ENCODE data around the gene AHCY. TPM values are rescaled to one million over a fixed set of nuclear protein-coding genes. Genes with fewer than 3 reads are reported as not detected.
A peak's percentile ranks its signal among the peaks of the same experiment; 100 is the strongest.

Gene AHCY
- total and polyA plus RNA-seq, 2 donors (not counting 1 experiment from before 2014, with no cell fraction given) = 68.4 to 78.3 TPM

GRCh38 chr20:34316196-34316814 lies 13.2 kb upstream of the AHCY start:
- Histone ChIP-seq H3K27me3 (ENCODE audit: control insufficient read depth, insufficient read depth, low read length) (no peaks in the 10 kb centered on the region), H3K9ac (ENCODE audit: insufficient read depth, low read length) (no peak overlapping the region), H4K20me1 (ENCODE audit: control insufficient read depth, extremely low read depth, insufficient read depth, low read length) (no peaks in the 10 kb centered on the region), H3K4me3 (replicated peaks in 1 of 4; ENCODE audit: control extremely low read depth in 1 of 4, insufficient read depth in 1 of 4, low read depth in 3 of 4, low read length in 4 of 4) (no peak overlapping the region), H3K36me3 (ENCODE audit: control insufficient read depth, insufficient read depth, low read length) (no peaks in the 10 kb centered on the region), H2AFZ (ENCODE audit: low read length) (no peak overlapping the region), H3K4me2 (ENCODE audit: extremely low read depth, insufficient read depth, low read length) (no peak overlapping the region), H3K9me3 (ENCODE audit: control insufficient read depth, insufficient read depth, low read depth, low read length) (no peaks in the 10 kb centered on the region), H3K27ac (ENCODE audit: insufficient read depth, low read length) (no peak overlapping the region), H3K4me1 (ENCODE audit: control insufficient read depth, extremely low read depth, insufficient read depth, low read length) (peaks cover 6% of the 10 kb centered on the region), H3K79me2 (ENCODE audit: control insufficient read depth, insufficient read depth, low read length) (no peaks in the 10 kb centered on the region)
- peak; percentile 46 to 50 for DNase-seq (ENCODE audit: low read depth in 2 of 2)
- TF ChIP-seq CTCF (conservative IDR thresholded peaks at IDR 0.05 in 1 of 2, IDR thresholded peaks at IDR 0.05 in 1 of 2; ENCODE audit: low read depth in 1 of 2, low read length in 2 of 2) (no peak), EZH2 (IDR thresholded peaks at IDR 0.05; ENCODE audit: low read length, missing control alignments) (no peak)

GRCh38 chr20:34315236-34315635 lies 12.1 kb upstream of the AHCY start:
- DNase-seq (ENCODE audit: low read depth in 2 of 2) = no peak
- H3K9ac ChIP-seq (ENCODE audit: insufficient read depth, low read length) = no peak overlapping the region
- H4K20me1 ChIP-seq (ENCODE audit: control insufficient read depth, extremely low read depth, insufficient read depth, low read length) = no peaks in the 10 kb centered on the region
- H3K36me3 ChIP-seq (ENCODE audit: control insufficient read depth, insufficient read depth, low read length) = no peaks in the 10 kb centered on the region
- no peak overlapping the region for H2AFZ ChIP-seq (ENCODE audit: low read length)
- no peak overlapping the region for H3K4me2 ChIP-seq (ENCODE audit: extremely low read depth, insufficient read depth, low read length)
- no peak overlapping the region for H3K4me3 ChIP-seq (replicated peaks in 1 of 4; ENCODE audit: control extremely low read depth in 1 of 4, insufficient read depth in 1 of 4, low read depth in 3 of 4, low read length in 4 of 4)
- H3K27ac ChIP-seq (ENCODE audit: insufficient read depth, low read length) = no peak overlapping the region
- peaks cover 6% of the 10 kb centered on the region for H3K4me1 ChIP-seq (ENCODE audit: control insufficient read depth, extremely low read depth, insufficient read depth, low read length)
- no peak for TF ChIP-seq CTCF (conservative IDR thresholded peaks at IDR 0.05 in 1 of 2, IDR thresholded peaks at IDR 0.05 in 1 of 2; ENCODE audit: low read depth in 1 of 2, low read length in 2 of 2)
- TF ChIP-seq EZH2 (IDR thresholded peaks at IDR 0.05; ENCODE audit: low read length, missing control alignments) = no peak
- no peaks in the 10 kb centered on the region for H3K27me3 ChIP-seq (ENCODE audit: control insufficient read depth, insufficient read depth, low read length)
- H3K79me2 ChIP-seq (ENCODE audit: control insufficient read depth, insufficient read depth, low read length) = no peaks in the 10 kb centered on the region
- H3K9me3 ChIP-seq (ENCODE audit: control insufficient read depth, insufficient read depth, low read depth, low read length) = no peaks in the 10 kb centered on the region

- Histone ChIP-seq H3K9ac (ENCODE audit: insufficient read depth, low read length) (no peak overlapping the region), H3K4me1 (ENCODE audit: control insufficient read depth, extremely low read depth, insufficient read depth, low read length) (peaks cover 6% of the 10 kb centered on the region)
These were observed 9.5 kb upstream of the AHCY start for GRCh38 chr20:34312544-34313217.

More at GRCh38 chr20:34312544-34313217, 9.5 kb upstream of the AHCY start:
- TF ChIP-seq EZH2 (IDR thresholded peaks at IDR 0.05; ENCODE audit: low read length, missing control alignments) (no peak), CTCF (conservative IDR thresholded peaks at IDR 0.05 in 1 of 2, IDR thresholded peaks at IDR 0.05 in 1 of 2; ENCODE audit: low read depth in 1 of 2, low read length in 2 of 2) (peak; percentile 100)
- Histone ChIP-seq H3K4me3 (replicated peaks in 1 of 4; ENCODE audit: control extremely low read depth in 1 of 4, insufficient read depth in 1 of 4, low read depth in 3 of 4, low read length in 4 of 4) (peak overlapping the region in 3 of 4 experiments; percentile 12 to 35 (median 23)), H3K79me2 (ENCODE audit: control insufficient read depth, insufficient read depth, low read length) (no peaks in the 10 kb centered on the region), H2AFZ (ENCODE audit: low read length) (peak overlapping the region; percentile 80), H3K27ac (ENCODE audit: insufficient read depth, low read length) (no peak overlapping the region), H3K27me3 (ENCODE audit: control insufficient read depth, insufficient read depth, low read length) (no peaks in the 10 kb centered on the region), H3K4me2 (ENCODE audit: extremely low read depth, insufficient read depth, low read length) (peak overlapping the region; percentile 75), H3K36me3 (ENCODE audit: control insufficient read depth, insufficient read depth, low read length) (no peaks in the 10 kb centered on the region), H3K9me3 (ENCODE audit: control insufficient read depth, insufficient read depth, low read depth, low read length) (no peaks in the 10 kb centered on the region), H4K20me1 (ENCODE audit: control insufficient read depth, extremely low read depth, insufficient read depth, low read length) (no peaks in the 10 kb centered on the region)
- DNase-seq (ENCODE audit: low read depth in 2 of 2) = peak; percentile 67 to 85
